GM13976 (cell line): ENCODE results near the gene CCDC148.
"Not testable (repeated sequence)": the region's sequence is repeated elsewhere in the genome, so short reads cannot be mapped to it uniquely, and the experiment has no call there.

Source experiments
- DNase-seq: peaks from one replicate; pipeline ENCODE4 v3.0.0; 2012; ENCODE audit warnings: low spot score
- in situ Hi-C: fragments of 300-500 bp; cut with MboI; formaldehyde crosslinking; loops from one replicate; pipeline ENCODE4 v1.12.0; 2022; ENCODE audit warnings: low sequenced_read_pairs, mixed read lengths, inconsistent platforms; ENCODE audit not compliant: unreplicated experiment
- TF ChIP-seq, protein P1 (sequence below): IDR thresholded peaks from 2 replicates; pipeline ENCODE4 v1.5.1; 2012; ENCODE audit warnings: borderline replicate concordance, mild to moderate bottlenecking; ENCODE audit not compliant: insufficient read depth; ENCODE audit errors: extremely low read depth, missing control alignments, control extremely low read depth

CCDC148 gene

DNA sequence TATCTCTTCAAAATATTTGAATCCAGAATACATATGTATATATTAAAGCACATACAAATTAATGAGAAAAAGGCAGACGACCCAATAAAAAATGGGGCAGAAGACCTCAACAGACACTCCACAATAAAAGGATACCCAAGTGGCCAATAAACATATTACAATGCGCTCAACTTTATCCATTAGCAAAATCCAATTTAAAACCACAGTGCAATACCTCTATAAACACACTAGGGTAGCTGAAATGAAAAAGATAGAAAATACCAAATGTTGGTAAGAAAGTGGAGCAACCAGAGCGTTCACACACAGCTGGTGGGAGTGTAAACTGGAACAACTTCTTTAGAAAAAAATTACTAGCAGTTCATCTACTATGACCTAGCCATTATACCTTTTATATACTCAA, 75.3 kb downstream of the CCDC148 start:
- no peak for DNase-seq
- TF ChIP-seq, protein P1, sequence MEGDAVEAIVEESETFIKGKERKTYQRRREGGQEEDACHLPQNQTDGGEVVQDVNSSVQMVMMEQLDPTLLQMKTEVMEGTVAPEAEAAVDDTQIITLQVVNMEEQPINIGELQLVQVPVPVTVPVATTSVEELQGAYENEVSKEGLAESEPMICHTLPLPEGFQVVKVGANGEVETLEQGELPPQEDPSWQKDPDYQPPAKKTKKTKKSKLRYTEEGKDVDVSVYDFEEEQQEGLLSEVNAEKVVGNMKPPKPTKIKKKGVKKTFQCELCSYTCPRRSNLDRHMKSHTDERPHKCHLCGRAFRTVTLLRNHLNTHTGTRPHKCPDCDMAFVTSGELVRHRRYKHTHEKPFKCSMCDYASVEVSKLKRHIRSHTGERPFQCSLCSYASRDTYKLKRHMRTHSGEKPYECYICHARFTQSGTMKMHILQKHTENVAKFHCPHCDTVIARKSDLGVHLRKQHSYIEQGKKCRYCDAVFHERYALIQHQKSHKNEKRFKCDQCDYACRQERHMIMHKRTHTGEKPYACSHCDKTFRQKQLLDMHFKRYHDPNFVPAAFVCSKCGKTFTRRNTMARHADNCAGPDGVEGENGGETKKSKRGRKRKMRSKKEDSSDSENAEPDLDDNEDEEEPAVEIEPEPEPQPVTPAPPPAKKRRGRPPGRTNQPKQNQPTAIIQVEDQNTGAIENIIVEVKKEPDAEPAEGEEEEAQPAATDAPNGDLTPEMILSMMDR = no peak
- in situ Hi-C loops = no loop called here

DNA sequence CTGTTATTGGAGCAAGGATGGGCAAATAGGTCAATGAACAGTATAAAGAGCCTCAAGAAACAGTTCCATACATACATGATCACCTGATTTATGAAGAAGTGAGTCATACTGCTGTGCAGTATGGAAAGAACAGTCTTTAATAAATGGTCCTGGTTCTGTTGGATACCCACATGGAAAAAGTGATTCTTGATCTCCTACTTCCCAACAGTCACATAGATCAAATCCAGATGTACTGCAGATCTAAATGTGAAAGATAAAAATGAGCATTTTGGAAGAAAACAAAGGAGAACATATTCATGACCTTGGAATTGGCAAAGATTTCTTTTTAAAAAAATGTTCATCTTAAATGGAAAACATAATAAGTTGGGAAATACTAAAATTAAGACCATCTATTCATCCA, 75.8 kb downstream of the CCDC148 start:
- TF ChIP-seq, protein P1 = no peak
- DNase-seq = no peak
- in situ Hi-C loops = no loop called here

DNA sequence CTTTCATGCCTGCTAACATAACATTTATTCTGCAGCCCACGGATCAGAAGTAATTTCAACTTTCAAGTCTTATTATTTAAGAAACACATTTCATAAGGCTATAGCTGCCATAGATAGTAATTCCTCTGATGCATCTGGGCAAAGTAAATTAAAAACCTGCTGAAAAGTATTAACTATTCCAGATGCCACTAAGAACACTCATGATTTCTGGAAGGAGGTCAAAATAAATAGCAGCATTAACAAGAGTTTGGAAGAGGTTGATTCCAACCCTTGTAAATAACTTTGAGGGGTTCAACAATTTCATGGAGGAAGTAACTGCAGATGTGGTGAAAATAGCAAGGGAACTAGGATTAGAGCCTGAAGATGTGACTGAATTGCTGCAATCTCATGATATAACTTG, 77.6 kb downstream of the CCDC148 start:
- TF ChIP-seq, protein P1 = no peak
- in situ Hi-C loops = no loop called here
- no peak for DNase-seq

GRCh38 chr2:158366342-158366741, 90.2 kb downstream of the CCDC148 start:
- in situ Hi-C loops = no loop called here
- no peak for DNase-seq
- TF ChIP-seq, protein P1 = no peak

DNA sequence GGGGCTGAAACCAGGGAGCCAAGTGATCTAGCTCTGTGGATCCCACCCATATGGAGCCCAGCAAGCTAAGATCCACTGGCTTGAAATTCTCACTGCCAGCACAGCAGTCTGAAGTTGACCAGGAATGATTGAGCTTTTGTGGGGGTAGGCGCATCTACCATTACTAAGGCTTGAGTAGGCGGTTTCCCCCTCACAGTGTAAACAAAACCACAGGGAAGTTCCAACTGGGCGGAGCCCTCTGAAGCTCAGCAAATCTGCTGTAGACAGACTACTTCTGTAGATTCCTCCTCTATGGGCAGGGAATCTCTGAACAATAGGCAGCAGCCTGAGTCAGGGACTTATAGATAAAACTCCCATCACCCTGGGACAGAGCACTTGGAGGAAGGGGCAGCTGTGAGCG, 96.7 kb downstream of the CCDC148 start:
- DNase-seq = no peak
- TF ChIP-seq, protein P1 = no peak
- in situ Hi-C loops = no loop called here

- TF ChIP-seq, protein P1 = no peak
- in situ Hi-C loops = no loop called here
- DNase-seq = no peak
Observed at GRCh38 chr2:158357699-158358098, 98.9 kb downstream of the CCDC148 start.

- no peak for DNase-seq
- in situ Hi-C loops = no loop called here
- TF ChIP-seq, protein P1 = no peak
Observed at GRCh38 chr2:158357122-158357521, 99.4 kb downstream of the CCDC148 start.

DNA sequence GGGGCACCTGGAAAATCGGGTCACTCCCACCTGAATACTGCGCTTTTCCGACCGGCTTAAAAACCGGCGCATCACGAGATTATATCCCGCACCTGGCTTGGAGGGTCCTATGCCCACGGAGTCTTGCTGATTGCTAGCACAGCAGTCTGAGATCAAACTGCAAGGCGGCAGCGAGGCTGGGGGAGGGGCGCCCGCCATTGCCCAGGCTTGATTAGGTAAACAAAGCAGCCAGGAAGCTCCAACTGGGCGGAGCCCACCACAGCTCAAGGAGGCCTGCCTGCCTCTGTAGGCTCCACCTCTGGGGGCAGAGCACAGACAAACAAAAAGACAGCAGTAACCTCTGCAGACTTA, 105.1 kb downstream of the CCDC148 start:
- DNase-seq, in situ Hi-C loops: not testable (repeated sequence)

- DNase-seq, in situ Hi-C loops: not testable (repeated sequence)
Observed at GRCh38 chr2:158350751-158351465, 105.6 kb downstream of the CCDC148 start.
